SK-N-MC (cell line): Measurements from ENCODE around the gene MAT2B.

ENCODE experiments used
- DNase-seq: peaks from one replicate; pipeline ENCODE4 v3.0.0-alpha.2; 2011; ENCODE audit warnings: low read depth, low spot score
- H3K27ac ChIP-seq: fragments of 200-600 bp; sonication (generic); 2 replicates; pipeline ENCODE4 v1.5.1; 2016; ENCODE audit warnings: mixed run types
- H3K36me3 ChIP-seq: fragments of 200-600 bp; sonication (generic); 2 replicates; pipeline ENCODE4 v1.6.1; 2017; ENCODE audit warnings: antibody characterized with exemption, low read length, mixed read lengths; ENCODE audit not compliant: insufficient read depth
- H3K4me3 ChIP-seq: fragments of 200-600 bp; sonication (generic); 2 replicates; pipeline ENCODE4 v1.5.1; 2016
- H3K9ac ChIP-seq: fragments of 200-600 bp; sonication (generic); 2 replicates; pipeline ENCODE4 v1.8.0; 2017; ENCODE audit warnings: mixed run types, mixed read lengths; ENCODE audit not compliant: insufficient read length
- H3K9me3 ChIP-seq: fragments of 200-600 bp; sonication (generic); 2 replicates; pipeline ENCODE4 v1.6.1; 2017; ENCODE audit warnings: low read depth, mild to moderate bottlenecking, antibody characterized with exemption, low read length, moderate library complexity, mixed read lengths
- EZH2 ChIP-seq: fragments of 200-600 bp; sonication (generic); IDR thresholded peaks from one replicate; pipeline ENCODE4 v1.6.1; 2017; ENCODE audit warnings: antibody characterized with exemption
- FOXP2 ChIP-seq: optimal IDR thresholded peaks from 2 replicates; pipeline ENCODE3; 2011; ENCODE audit warnings: mild to moderate bottlenecking, moderate library complexity; ENCODE audit not compliant: insufficient read depth; ENCODE audit errors: extremely low read length, control extremely low read depth
- POLR2AphosphoS5 ChIP-seq: IDR thresholded peaks from 2 replicates; pipeline ENCODE4 v1.6.1; 2012; ENCODE audit warnings: mild to moderate bottlenecking, low read depth, low read length, borderline replicate concordance

Gene MAT2B

DNA sequence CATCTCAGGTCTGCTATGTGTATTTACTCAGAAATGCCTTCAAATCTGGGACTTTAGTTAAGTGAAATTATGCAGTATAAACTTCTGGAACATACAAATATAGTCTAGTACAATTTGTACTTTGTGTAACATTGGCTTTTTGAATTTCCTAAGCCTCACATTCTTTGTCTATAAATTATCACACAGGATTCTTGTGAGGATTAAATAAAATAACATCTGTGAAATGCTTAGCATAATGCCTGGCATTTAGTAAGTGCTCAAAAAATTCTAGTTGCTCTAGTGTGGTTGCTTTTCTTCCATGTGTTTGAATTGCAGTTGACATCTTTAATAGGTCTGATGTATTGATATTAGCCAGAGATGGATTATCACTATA, 42.4 kb upstream of the MAT2B start:
- no peak for DNase-seq
- no peak overlapping the region; the same call in 1 of the 2 replicates for H3K4me3 ChIP-seq
- H3K27ac ChIP-seq: peak overlapping the region; percentile 60

DNA sequence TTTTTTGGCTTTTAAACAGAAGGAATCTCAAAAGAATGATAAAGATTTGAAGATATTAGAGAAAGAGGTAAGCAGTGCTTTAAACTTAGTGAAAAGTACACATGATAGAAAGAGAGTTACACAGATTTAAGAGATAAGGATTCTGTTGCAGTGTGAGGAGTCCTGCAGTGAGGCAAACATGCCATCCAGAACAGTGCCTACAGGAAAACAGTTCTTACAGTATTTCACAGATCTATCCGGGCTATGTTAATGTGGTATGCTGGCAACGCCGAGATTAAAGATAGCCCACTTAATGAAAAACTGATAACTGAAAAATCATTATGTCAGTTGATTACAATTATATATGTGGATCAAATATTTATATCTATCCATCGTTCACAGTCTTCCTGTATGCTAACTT, 37.7 kb upstream of the MAT2B start:
- 0 out of 2 replicates have a peak overlapping the region, but pooled peaks have one; percentile 43 for H3K27ac ChIP-seq
- no peaks in the 10 kb centered on the region for H3K9me3 ChIP-seq
- no peak overlapping the region for H3K9ac ChIP-seq
- no peak for TF ChIP-seq POLR2AphosphoS5
- no peak for TF ChIP-seq FOXP2
- TF ChIP-seq EZH2: no peak
- peaks cover 64% of the 10 kb centered on the region for H3K36me3 ChIP-seq
- no peak for DNase-seq
- H3K4me3 ChIP-seq: no peak overlapping the region

More for the DNA sequence above, 42.4 kb upstream of the MAT2B start:
- Histone ChIP-seq H3K9ac (no peak overlapping the region), H3K36me3 (peaks cover 23% of the 10 kb centered on the region), H3K9me3 (no peaks in the 10 kb centered on the region)
- no peak for TF ChIP-seq FOXP2
- no peak for TF ChIP-seq EZH2
- TF ChIP-seq POLR2AphosphoS5: no peak

DNA sequence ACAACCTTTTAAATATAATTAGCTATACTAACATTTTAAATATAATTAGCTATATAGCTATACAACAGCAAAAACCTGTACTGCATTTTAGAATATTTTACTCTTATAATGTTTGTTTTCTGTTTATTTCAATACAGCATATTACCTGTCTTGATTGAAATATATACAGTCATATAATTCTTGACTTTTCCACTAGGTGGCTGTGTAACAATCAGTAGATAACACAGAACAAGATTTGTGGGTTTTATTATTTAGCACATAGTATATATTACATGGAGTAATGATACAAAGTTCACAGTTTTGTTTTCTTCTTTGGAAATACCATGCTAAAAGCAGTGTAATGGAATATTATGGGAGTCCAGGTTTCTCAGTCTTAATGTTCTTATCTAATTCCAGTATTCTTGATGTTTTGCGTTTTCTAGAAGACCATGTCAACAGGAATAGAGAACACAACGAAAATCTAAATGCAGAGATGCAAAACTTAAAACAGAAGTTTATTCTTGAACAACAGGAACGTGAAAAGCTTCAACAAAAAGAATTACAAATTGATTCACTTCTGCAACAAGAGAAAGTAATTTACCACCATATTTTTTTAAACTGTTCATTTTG, 31.7 kb upstream of the MAT2B start:
- Histone ChIP-seq H3K9ac (no peak overlapping the region), H3K27ac (no peak overlapping the region), H3K9me3 (no peaks in the 10 kb centered on the region), H3K4me3 (no peak overlapping the region), H3K36me3 (peaks cover 80% of the 10 kb centered on the region)
- TF ChIP-seq EZH2 (no peak), FOXP2 (no peak), POLR2AphosphoS5 (no peak)
- no peak for DNase-seq

DNA sequence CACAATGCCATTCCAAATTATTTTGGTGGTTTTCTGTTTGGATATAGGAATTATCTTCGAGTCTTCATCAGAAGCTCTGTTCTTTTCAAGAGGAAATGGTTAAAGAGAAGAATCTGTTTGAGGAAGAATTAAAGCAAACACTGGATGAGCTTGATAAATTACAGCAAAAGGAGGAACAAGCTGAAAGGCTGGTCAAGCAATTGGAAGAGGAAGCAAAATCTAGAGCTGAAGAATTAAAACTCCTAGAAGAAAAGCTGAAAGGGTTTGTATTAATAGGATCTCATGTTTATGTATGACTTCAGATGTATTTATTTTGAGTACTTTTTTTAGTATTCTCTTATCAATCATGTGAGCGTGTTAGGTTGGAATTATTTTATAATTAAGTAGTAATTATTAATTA, 30.0 kb upstream of the MAT2B start:
- Histone ChIP-seq H3K9ac (no peak overlapping the region), H3K4me3 (no peak overlapping the region), H3K36me3 (peaks cover 83% of the 10 kb centered on the region), H3K9me3 (no peaks in the 10 kb centered on the region), H3K27ac (no peak overlapping the region)
- no peak for DNase-seq
- TF ChIP-seq POLR2AphosphoS5 (no peak), EZH2 (no peak), FOXP2 (no peak)

DNA sequence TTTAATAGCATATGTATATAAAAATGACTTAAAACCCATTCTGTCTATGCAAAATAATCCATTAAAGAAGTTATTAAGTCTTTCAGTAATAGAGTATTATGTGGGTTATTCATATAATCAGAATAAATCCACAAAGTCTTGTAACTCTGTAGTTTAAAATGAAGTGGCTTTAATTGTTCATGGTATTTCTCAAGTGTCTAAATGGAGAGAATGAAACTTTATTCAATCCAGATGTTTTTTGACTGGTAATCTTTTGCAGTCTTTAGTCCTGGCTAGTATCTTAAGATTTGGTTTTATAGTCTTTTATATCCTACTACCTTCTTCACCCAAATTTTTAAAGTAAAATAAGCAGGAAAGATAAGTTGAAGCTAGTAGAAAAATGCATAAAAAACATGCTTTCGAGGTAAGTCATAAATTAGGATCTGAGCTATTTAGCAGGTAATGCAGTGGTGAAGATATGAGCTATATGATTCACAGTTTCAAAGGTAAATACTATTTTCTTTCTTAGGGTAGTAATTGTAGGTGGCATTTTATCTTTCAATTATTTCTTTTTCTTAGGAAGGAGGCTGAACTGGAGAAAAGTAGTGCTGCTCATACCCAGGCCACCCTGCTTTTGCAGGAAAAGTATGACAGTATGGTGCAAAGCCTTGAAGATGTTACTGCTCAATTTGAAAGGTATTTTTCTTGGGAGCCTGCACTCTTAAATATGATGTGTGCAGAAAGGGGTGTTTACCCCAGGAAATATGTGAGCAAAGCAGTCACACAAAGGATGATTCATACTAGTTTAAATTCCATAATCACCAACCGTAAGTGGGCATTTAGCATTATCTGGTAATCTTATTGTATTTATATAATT, 27.1 kb upstream of the MAT2B start:
- H3K9ac ChIP-seq: peak overlapping the region; percentile 14
- peaks cover 80% of the 10 kb centered on the region for H3K36me3 ChIP-seq
- H3K9me3 ChIP-seq: no peaks in the 10 kb centered on the region
- TF ChIP-seq EZH2 (no peak), FOXP2 (no peak), POLR2AphosphoS5 (peak; percentile 32; the same call in 1 of the 2 replicates)
- H3K4me3 ChIP-seq: no peak overlapping the region
- DNase-seq: no peak
- peak overlapping the region; percentile 18; the same call in 1 of the 2 replicates for H3K27ac ChIP-seq

DNA sequence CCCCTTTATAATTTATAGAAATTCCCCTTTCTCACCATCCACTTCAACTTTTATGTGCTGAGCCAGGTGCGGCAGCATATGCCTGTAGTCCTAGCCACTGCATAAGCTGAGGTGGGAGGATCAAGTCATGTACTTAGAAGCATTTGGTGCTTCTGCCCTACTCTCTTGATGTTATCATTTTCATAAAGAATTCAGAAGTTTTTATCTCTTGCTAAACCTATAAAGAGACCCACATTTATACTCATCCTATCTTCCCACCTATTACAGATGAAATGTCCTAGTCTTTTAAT, 26.5 kb upstream of the MAT2B start:
- Histone ChIP-seq H3K9me3 (no peaks in the 10 kb centered on the region), H3K27ac (no peak overlapping the region), H3K4me3 (no peak overlapping the region), H3K36me3 (peaks cover 80% of the 10 kb centered on the region), H3K9ac (no peak overlapping the region)
- no peak for DNase-seq
- no peak for TF ChIP-seq FOXP2
- no peak for TF ChIP-seq POLR2AphosphoS5
- no peak for TF ChIP-seq EZH2

DNA sequence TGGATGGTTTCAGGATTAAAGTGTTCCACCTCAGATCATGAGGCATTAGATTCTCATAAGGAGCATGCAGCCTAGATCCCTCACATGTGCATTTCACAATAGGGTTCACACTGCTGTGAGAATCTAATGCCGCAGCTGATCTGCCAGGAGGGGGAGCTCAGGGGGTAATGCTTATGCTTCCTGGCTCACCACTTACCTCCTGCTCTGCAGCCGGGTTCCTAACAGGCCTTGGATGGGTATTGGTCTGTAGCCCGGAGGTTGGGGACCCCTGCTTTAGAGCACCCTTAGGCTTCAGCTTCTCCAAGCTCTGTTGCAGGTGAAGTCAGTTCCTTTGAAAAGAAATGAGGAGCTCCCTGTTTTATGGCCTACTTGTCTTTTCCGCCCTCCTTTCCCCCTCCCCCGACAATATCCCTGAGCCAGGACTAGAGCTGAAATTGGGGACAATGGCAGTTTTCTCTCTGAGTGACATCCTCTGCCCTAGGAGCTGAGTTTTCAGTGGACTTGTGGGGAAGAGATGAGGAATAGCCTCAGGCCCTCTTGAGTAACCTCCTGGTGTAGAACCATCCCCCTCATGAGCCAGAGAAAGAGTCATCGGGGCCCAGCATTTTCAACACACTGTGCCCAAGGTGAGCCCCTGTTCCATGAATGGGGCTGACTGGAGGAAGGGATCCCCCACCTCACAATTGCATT, 16.2 kb upstream of the MAT2B start:
- Histone ChIP-seq H3K36me3 (peaks cover 64% of the 10 kb centered on the region), H3K9me3 (no peaks in the 10 kb centered on the region), H3K4me3 (no peak overlapping the region), H3K9ac (no peak overlapping the region), H3K27ac (no peak overlapping the region)
- TF ChIP-seq POLR2AphosphoS5 (no peak), EZH2 (no peak), FOXP2 (no peak)
- no peak for DNase-seq

DNA sequence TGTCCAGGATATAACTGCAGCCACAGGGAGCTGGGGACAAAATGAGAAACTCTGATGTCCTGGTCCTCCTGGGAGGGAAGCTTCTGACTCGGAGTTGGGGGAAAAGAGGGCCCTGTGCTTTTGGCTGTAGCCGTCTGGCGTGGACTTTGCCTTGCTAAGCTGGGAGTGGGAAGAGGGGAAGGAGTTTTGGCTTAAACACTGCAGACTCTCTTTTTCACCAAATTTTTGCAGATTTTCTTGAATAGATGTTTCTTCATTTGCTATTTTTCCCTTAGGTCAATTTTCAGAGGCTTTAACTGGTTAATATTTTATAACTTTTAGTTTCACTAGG, 15.7 kb upstream of the MAT2B start:
- Histone ChIP-seq H3K4me3 (no peak overlapping the region), H3K36me3 (peaks cover 59% of the 10 kb centered on the region), H3K9me3 (no peaks in the 10 kb centered on the region), H3K9ac (no peak overlapping the region), H3K27ac (no peak overlapping the region)
- TF ChIP-seq POLR2AphosphoS5: no peak
- no peak for DNase-seq
